Astrocyte (in vitro differentiated cells and primary cell): ENCODE data around the gene MAST1.

Experiments used
- EZH2 ChIP-seq: IDR thresholded peaks from 2 replicates; pipeline ENCODE4 v1.6.1; 2012; ENCODE audit warnings: mild to moderate bottlenecking, low read length, inconsistent platforms; ENCODE audit not compliant: insufficient read depth
- TF ChIP-seq, protein P1 (sequence below): IDR thresholded peaks from 2 replicates; pipeline ENCODE4 v1.5.1; 2011; ENCODE audit warnings: low read depth, mild to moderate bottlenecking, inconsistent platforms, low read length, moderate library complexity; ENCODE audit not compliant: insufficient read depth

DNA sequence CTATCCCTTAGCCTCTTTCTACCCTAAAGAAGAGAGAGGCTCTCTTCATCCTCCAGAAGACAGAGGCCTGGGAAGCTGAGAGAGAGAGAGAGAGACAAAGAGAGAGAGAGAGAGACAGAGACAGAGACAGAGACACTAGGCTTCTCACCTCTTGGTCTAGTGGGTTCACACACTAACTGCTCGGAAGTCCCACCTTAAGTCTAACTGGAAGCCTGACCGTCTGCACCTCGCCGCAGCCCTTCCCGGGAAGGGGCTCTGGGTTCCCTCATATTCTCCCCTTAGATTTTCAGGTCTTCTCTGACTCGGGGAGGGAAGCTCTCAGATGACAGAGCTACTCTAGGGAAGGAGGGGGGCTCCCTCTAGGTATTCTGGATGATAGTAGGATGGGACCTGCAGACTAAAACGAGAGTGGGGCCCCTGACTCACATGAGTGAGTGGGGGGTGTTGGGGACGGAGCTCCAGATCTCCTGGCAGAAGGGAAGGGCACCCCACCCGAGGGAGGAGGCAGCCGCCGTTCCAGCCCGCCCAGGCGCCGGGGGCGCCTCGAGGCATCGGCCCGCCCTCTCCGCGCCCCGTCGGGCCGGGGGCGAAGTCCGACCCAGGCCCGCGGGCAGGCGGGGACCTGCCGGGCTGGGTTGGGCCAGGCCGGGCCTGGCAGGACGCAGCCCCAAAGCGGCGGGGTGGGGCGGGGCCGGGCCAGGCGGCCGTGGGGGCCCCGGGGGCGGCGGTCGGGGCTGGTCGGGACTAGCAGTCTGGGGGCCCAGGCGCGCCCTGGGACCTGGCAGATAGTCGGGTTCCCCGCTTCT is 49.0 kb upstream of the MAST1 start:
- TF ChIP-seq, protein P1, sequence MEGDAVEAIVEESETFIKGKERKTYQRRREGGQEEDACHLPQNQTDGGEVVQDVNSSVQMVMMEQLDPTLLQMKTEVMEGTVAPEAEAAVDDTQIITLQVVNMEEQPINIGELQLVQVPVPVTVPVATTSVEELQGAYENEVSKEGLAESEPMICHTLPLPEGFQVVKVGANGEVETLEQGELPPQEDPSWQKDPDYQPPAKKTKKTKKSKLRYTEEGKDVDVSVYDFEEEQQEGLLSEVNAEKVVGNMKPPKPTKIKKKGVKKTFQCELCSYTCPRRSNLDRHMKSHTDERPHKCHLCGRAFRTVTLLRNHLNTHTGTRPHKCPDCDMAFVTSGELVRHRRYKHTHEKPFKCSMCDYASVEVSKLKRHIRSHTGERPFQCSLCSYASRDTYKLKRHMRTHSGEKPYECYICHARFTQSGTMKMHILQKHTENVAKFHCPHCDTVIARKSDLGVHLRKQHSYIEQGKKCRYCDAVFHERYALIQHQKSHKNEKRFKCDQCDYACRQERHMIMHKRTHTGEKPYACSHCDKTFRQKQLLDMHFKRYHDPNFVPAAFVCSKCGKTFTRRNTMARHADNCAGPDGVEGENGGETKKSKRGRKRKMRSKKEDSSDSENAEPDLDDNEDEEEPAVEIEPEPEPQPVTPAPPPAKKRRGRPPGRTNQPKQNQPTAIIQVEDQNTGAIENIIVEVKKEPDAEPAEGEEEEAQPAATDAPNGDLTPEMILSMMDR, result no peak
- TF ChIP-seq EZH2, result no peak
